D721Med (cell line): ENCODE results near the gene USP54.

ENCODE experiments used
- DNase-seq: peaks from one replicate; pipeline ENCODE4 v3.0.0; 2011; ENCODE audit warnings: low spot score; ENCODE audit not compliant: insufficient read length
- FAIRE-seq: peaks from 2 replicates; lab custom pipeline; 2011; peaks lifted over from hg19 to GRCh38; lab: Jason Lieb, UNC
- CTCF ChIP-seq: IDR thresholded peaks from 2 replicates; pipeline ENCODE4 v1.5.1; 2012; ENCODE audit warnings: mild to moderate bottlenecking, control low read depth; ENCODE audit not compliant: insufficient read depth; ENCODE audit errors: missing control alignments

USP54 gene

DNA sequence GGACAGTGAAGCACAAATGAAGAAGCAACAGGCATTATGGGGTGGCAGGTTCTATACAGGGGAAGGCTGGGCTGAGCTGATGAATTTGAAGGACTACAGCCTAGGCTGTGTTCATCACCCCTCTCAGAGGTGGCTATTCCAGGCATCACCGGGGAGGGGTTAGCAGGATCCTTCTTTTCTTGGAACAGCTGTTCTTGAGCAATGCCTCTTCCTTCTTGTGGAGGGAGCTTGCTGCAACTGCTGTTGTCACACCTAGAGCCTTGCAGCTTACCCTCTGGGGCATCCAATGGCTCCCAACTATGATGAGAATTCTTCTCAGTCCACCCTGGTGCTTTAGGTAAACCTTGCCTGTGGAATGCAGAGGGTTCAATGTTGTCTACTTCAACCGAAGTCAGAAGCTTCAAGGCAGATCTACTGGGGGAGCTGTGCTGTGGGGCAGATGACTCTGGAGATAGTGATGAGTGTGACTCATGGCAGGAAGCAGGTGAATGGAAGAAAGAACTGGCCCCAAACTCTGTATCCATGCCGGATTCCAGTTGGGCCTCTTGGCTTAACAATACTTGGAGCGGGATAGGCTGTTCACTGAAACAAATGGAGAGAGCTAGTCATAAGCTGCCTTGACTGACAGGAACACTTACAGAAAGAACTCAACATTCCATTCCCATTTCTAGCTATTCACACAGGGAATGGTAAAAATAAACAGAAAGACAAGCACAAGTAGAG lies 73.8 kb downstream of the USP54 start:
- no peak for TF ChIP-seq CTCF
- DNase-seq (no peak), FAIRE-seq (no peak)

GRCh38 chr10:73512207-73512743 lies 78.9 kb downstream of the USP54 start:
- no peak for FAIRE-seq
- DNase-seq = no peak
- TF ChIP-seq CTCF = no peak

- no peak for TF ChIP-seq CTCF
- FAIRE-seq (no peak), DNase-seq (no peak)
These were observed 81.4 kb downstream of the USP54 start for GRCh38 chr10:73509695-73510094.

DNA sequence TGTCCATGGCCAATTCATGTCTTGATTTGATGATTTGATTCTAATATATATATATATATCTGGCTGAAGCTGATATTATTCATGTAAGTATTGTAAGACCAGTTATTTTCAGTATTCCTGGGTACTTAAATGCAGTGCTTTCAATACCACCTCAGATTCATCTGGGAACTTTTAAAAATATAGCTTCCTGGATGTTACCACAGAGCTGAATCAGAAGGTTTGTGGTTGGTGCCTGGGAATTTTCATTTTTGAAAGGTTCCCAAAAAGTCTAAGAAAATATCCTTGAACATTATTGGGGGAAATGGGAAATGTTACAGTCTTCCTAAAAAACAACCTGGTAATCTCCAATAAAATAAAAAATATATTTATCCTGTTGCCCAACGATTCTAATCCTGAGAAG lies 84.7 kb downstream of the USP54 start:
- DNase-seq (no peak), FAIRE-seq (no peak)

GRCh38 chr10:73506074-73506473 lies 85.1 kb downstream of the USP54 start:
- FAIRE-seq = no peak
- no peak for DNase-seq

More for the DNA sequence above, 84.7 kb downstream of the USP54 start:
- no peak for TF ChIP-seq CTCF

GRCh38 chr10:73503037-73503436 lies 88.1 kb downstream of the USP54 start:
- no peak for TF ChIP-seq CTCF
- no peak for FAIRE-seq

More at GRCh38 chr10:73506074-73506473, 85.1 kb downstream of the USP54 start:
- TF ChIP-seq CTCF = no peak

GRCh38 chr10:73501651-73502050 lies 89.5 kb downstream of the USP54 start:
- DNase-seq (no peak), FAIRE-seq (no peak)
- TF ChIP-seq CTCF = no peak

More at GRCh38 chr10:73503037-73503436, 88.1 kb downstream of the USP54 start:
- DNase-seq = no peak
